HG02884 (cell line): ENCODE data around the gene ATAD1.
"Not testable (repeated sequence)": the region's sequence is repeated elsewhere in the genome, so short reads cannot be mapped to it uniquely, and the experiment has no call there.

Experiments
- ATAC-seq: cut with Tn5 transposase; IDR thresholded peaks from one replicate; pipeline ENCODE4 v1.9.1; 2021; ENCODE audit warnings: mild to moderate bottlenecking, moderate library complexity; ENCODE audit not compliant: unreplicated experiment

ATAD1 gene

DNA sequence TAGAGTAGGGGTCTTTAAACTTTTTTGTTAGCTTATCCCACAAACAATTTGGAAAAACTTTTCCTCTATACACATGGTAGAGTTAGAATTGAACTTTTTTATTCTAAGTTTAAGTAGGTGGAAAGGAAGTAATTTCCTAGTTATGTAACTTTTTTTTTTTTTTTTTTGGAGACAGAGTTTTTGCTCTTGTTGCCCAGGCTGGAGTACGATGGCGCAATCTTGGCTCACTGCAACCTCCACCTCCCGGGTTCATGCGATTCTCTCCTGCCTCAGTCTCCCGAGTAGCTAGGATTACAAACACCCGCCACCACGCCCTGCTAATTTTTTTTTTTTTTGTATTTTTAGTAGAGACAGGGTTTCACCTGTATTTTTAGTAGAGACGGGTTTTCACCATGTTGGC is 28.7 kb upstream of the ATAD1 start:
- not testable (repeated sequence) for ATAC-seq

DNA sequence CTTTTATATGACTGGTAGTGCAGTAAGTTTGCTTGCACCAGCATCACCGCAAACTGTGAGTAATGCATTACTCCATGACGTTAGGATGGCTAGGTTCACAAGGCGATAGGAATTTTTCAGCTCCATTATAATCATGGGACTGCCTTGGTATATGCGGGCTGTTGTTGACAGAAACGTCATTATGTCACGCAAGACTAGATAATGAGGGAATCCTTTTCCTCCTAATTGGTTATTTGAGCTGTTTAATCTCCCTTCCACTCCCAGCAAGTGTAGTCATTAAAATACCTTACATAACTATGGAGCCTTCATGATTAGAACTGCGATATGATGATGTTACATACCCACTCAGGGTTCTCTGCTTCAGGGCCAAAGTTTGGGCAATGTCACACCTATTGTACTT is 28.0 kb upstream of the ATAD1 start:
- ATAC-seq = no peak

DNA sequence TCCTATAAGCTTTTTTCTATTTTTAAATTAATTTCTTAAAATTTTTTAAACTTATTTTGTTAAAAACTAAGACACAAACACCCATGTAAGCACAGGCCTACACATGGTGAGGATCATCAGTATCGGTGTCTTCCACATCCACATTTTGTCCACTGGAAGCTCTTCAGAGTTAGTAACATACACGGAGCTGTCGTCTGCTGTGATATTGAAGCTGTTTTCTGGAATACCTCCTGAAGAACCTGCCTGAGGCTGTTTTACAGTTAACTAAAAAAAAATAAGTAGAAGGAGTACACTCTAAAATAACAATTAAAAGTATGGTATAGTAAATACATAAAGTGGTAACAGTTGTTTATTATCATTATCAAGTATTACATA is 27.6 kb upstream of the ATAD1 start:
- no peak for ATAC-seq

DNA sequence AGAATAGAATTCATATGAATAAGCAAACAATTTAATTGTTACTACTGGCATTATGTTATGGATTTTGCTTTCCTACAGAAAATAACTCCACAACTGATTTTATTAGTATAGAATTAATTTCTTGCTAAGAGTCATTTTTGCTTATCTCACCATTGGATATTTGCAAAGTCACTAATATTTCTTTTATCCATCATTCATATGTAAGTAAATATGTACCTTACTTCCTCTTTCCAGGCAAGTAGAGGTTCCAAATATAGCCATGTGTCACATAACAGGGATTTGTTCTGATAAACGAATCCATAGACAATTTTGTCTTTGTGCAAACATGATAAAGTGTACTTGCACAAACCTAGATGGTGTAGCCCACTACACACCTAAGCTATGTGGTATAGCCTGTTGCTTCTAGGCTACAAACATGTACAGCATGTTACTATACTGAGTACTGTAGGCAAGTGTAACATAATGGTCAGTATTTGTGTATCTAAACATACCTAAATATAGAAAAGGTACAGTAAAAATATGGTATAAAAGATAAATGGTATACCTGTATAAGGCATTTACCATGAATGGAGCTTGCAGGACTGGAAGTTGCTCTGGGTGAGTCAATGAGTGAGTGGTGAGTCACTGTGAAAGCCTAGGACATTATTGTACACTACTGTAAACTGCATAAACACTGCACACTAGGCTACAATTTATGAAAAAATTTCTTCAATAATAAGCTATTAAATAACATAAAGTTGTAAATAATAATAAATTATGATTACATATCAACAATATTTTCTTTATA is 27.0 kb upstream of the ATAD1 start:
- no peak for ATAC-seq

DNA sequence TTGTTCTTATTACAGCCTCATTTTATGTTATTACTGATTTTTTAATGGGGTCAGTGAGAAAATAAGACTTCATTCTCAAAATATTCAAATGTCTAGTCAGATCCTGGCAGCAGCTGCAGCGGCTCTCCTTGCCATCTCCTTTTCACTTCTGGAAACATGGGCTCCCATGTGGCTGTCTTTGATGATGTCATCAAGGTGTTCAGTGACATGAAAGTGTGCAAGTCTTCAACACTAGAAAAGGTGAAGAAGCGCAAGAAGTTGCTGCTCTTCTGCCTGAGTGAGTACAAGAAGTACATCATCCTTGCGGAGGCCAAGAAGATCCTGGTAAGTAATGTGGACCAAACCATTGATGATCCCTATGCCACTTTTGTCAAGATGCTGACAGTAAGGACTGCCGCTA is 25.7 kb upstream of the ATAD1 start:
- ATAC-seq = no peak

DNA sequence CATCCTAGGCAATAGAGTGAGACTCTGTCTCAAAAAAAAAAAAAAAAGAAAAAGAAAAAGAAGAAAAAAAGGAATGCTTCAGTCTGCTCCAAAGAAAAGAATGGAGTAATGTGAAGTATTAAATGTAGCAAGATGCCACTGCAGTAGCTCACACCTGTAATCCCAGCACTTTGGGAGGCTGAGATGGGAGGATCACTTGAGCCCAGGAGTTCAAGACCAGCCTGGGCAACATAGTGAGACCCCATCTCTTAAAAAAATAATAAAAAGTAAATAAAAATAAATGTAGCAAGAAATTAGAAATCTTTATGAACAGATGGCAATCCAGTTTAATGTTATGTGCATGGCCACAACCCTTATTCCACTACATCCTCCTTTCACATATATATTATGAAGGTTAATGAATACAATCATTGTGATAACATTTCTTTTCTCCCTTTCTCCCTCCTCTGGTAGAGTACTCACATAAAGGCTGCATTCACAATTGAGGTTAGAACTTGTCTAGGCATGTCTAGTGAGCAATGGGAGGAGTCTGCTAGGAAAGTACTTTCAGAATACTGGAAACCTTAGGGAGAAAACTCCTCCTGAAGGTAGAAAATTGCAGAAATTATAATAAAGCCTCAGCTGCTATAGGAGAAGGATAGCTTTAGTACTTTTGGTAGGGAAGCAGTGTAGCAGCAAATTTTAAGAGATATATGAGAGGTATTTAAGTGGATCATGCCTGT is 24.9 kb upstream of the ATAD1 start:
- no peak for ATAC-seq

DNA sequence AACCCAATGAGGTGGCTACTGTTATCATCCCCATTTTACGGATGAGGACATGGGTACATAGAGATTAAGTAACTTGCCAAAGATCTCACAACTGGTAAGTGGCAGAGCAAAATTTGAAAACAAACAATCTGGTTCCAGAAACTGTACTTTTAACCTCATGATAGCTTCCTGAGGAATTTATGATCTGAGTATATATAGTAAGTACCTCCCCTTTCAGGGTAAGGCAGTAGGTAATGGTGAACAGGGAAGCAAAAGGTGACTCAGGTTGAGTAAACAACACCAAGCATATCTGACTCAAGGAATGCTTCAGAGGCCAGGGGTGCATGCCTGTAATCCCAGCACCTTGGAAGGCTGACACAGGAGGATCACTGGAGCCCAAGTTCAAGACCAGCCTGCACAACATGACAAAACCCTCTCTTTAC is 24.2 kb upstream of the ATAD1 start:
- ATAC-seq = no peak

DNA sequence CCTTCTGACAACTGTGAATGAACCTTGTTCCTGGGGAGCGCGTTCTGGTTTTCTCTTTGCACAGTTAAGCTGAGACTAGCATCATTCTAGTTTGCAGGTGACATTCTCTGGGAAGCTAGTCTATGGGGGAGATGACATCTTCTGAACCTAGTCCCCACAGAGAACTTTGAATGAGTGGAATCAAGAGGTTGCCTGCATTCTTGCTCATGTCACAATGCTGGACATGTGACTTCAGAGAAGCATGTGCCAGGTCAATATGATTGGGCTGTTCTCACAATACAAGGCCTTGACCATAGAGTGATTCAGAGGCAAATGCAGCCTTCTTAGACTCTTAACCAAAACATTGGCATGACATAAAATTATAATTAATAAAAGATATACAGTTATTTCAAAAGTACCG is 23.2 kb upstream of the ATAD1 start:
- no peak for ATAC-seq

DNA sequence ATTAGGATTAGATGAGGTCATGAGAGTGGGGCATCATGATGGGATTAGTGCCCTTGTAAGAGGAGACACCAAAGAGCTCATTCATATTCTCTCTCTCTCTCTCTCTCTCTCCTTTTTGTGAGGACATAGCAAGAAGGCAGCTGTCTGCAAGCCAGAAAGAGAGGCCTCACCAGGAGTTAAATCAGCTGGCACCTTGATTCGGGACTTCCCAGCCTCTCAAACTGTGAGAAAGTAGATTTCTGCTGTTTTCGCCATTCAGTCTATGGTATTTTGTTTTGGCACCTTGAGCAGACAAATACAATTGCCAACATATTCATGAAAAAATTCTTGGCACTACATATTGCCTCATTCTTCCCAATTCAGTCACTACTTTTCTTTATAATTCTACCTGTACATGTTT is 20.6 kb upstream of the ATAD1 start:
- no peak for ATAC-seq

DNA sequence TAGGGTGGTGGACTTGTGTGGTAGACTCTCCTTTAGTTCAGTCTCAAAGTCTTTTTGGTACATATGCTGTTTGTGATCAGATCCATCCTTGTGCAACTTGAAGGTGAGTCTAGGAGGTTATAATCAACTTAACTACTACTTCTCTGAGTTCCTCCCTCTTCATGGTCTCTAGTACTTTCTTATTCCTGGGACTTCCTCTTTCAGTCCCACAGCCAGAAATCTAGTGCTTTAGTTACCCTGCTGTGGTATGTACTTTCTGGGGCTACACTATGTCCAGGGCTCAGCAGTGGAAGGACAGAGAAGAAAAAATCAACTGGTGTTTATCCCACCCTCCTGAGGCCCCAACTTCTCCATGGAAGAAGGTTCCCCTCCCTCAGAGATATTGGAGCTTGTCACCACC is 19.4 kb upstream of the ATAD1 start:
- ATAC-seq = no peak

DNA sequence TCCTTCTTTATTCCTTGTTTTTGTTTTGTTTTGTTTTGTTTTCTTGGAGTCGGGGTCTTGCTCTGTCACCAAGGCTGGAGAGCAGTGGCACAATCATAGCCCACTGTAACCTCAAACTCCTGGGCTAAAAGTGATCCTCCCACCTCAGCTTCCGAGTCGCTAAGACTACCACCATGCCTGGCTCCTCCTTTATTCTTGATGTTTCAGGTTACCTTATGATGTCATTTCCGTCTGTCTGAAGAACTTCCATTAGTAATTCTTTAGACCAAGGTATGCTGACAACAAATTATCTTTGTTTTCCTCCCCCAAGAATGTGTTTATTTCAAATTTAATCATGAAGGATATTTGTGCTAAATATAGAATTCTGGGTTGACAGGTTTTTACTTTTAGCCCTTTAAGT is 18.1 kb upstream of the ATAD1 start:
- ATAC-seq = no peak

DNA sequence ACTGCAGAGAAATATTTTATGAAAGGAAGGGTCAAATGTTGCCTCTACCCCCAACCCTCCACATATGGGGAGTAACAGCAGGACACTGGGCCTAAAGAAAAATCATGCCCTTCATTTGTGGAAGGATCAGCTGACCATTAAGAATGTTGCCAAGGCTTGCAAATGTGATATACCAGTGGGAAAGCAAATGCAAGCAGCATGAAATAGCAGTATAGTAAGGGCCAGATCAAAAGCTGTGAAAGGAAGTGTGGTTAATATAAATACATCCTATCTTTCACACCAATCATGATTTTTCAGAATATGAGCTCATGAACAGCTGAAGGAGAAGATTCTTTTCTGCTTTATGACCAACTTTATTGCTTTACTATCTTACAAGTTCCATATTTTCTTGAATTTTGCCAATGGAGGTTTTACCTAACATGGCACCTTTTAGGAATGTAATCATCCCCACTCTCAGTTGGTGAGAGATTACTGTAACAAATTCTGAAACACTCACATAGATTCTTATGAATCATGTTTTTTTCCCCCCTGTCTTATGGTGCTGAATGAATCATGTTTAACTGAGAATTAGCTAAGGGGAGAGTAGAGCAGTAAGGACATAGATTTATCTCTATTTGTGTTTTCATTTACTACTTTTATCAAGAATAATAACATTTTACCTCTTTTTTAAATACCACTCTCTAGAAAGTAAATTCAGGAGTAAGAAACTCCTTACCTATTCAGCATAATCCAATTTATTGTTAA is 12.1 kb upstream of the ATAD1 start:
- ATAC-seq = no peak

DNA sequence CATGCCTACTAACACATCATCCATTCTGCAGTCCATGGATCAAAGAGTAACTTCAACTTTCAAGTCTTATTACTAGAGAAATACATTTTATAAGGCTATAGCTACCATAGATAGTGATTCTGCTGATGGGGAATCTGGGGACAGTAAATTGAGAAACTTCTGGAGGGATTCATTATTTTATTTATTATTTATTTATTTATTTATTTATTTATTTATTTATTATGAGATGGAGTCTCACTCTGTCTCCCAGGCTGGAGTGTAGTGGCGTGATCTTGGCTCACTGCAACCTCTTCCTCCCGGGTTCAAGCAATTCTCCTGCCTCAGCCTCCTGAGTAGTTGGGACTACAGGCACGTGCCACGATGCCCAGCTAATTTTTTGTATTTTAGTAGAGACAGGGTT is 11.0 kb upstream of the ATAD1 start:
- not testable (repeated sequence) for ATAC-seq

DNA sequence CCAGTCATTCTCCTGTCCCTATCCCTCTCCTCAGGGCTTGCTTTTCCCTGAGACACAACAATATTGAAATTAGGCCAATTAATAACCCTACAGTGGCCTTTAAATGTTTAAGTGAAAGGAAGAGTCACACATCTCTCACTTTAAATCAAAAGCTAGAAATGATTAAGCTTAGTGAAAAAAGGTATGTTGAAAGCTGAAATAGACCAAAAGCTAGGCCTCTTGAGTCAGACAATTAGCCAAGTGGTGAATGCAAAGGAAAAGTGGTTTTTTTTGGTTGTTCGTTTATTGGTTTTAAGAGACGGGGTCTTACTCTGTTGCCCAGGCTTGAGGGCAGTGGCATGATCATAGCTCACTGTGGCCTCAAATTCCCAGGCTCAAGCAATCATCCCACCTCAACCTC is 9.7 kb upstream of the ATAD1 start:
- no peak for ATAC-seq

DNA sequence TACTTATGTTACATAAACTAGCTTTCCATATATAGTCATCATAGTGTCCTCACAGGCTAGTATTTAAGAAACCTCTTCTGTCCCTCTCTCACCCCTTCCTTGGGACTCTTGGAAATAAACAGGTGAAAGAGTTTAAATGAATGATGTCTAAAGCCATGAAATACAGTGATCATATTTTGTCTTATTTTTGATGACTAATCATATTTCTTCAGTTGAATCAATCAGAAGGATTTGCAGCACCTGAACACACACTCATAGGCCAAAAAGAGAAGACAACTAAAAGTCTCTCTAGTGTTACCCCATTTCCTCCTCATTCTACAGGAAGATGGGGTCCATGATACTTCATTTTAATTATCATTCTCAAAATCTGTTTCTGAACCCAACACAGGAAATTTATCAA is 8.6 kb upstream of the ATAD1 start:
- ATAC-seq = no peak

DNA sequence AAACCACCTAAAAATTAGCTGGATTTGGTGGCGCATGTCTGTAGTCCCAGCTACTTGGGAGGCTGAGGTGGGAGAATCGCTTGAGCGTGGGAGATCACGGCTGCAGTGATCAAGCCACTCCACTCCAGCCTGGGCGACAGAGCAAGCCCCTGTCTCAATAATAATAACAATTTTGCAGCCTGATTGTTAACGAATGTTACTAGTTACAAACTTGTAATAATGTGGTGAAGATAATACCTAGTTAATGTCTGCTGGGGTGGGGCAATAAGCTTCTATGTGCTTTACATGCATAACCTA is 1.2 kb upstream of the ATAD1 start:
- no peak for ATAC-seq

DNA sequence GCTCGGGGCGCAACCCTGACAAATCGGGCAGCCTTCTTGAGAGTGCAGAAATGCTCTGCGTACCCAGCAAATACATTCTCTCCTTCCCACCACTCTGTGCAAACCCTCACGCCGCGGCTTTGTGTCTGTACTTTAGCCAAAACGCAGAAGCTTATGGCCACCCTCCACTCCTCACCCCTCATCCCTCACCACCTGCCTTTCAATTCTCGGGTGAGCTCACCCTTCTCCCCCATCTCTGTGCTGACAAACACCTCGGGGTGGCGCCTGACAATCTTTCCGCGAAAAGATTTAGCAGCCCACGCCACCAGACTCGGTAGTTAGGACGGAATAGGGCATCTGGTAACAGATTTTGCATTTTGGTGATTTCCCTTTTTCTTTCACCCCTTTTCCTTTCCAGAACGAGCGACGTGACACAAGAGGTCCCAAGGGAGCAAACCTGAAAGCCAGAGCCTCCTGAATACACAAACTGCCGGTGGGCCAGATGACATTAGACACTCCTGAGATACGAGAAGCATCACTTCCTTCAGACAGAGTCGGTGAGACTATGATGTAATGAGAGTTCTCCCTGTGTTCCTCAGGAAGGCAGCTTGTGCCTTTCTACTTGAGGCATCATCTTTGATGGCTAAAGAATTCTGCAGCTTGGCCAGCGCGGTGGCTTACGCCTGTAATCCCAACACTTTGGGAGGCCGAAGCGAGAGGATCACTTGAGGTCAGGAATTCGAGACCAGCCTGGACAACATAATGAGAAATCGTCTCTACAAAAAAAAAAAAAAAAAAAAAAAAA is 671 bp upstream of the ATAD1 start:
- peak; percentile 42 for ATAC-seq

DNA sequence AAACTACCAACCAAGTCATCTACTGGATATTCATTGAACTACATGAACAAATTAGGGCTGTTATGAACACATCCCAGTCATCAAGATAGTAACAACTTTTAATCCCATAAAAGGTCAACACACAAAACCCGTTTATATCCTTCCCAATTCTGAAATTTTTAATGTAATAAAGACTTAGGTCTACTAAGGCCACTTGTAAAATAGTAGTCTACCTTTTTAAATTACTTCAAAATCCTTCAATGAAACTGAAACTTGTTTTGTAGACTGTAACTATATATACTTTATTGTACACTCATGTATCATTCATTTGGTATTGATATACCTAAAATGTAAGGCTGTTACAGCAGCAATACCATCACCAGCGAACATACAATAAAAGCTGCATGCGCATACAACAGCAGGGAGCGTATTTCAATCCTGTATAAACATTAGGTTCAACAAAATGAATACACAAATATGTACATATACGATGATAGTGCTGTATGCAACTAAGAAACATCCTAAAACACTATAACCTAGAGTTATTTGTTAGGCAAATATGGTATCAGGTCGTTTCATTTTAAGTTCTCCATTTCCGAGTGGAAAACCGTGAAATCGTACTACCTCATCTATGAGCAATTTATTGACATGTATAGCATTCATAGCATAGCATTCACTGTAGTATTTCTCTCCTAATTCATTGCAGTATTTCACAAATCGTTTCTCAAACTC is 973 bp downstream of the ATAD1 start:
- ATAC-seq = no peak

DNA sequence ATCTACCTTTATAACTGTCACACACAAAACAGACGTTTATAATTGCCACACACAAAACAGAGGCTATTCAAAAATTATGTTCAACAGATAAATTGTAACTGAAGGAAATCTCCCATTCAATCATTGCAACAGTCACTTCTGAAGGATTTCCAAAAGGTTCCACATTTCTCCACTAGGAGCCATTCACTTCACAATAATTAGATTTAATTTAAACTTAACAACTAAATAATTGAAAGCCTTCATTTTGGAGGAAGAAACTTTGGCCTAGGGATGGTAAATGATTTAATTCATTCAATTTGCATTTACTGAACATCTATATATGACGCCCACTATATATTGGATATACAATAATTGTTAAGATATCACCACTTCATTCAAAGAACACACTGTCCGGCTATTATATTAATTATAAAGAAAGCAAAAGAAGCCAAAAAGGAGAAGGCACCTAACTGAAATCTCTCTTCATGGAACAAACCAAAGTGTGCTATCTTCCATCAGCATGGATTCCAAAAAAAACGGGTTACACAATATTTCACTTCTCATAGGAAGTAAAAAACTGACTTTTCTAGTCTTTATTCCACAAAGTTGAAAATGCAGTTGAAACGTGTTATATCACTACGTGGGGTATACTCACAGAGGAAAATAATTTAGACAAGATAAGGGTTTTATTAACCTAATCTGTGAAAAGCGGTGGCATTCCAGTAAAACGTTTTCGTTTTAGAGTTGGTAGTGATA is 1.7 kb downstream of the ATAD1 start:
- no peak for ATAC-seq

DNA sequence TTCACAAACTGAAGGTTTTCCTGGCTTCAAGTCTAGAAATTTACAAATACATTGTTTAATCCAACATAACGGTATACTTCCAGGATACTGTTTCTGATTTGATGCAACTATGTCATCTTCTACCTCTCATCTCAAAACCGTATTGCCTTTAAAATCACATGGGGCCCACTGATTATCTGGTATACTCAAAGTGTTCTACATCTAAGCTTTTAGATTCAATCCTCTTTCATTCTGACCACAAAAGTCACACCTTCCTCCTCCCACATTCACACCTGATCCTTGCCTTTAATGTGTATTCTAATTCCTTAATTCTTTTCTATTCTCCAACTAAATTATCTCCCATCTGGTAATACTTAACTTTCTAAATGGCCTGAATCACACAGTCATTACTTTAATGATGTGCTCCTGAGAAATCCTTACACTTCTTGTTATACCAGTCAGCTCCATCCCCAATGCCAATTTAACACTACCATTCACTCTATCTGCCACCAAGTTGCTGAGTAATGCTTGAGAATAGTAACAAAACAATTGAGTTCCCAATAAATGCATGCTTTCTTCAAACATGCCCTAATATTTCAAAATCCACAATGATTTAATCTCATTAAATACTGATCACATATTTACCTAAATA is 13.0 kb downstream of the ATAD1 start:
- ATAC-seq = no peak
